GM12873 (cell line): ENCODE results near the gene CPPED1.

Experiments
- TF ChIP-seq, protein P1 (sequence below): IDR thresholded peaks from 2 replicates; pipeline ENCODE4 v1.5.1; 2012; ENCODE audit warnings: low read depth, mild to moderate bottlenecking, moderate library complexity, low read length, control low read depth; ENCODE audit not compliant: insufficient read depth; ENCODE audit errors: missing control alignments

The CPPED1 gene

DNA sequence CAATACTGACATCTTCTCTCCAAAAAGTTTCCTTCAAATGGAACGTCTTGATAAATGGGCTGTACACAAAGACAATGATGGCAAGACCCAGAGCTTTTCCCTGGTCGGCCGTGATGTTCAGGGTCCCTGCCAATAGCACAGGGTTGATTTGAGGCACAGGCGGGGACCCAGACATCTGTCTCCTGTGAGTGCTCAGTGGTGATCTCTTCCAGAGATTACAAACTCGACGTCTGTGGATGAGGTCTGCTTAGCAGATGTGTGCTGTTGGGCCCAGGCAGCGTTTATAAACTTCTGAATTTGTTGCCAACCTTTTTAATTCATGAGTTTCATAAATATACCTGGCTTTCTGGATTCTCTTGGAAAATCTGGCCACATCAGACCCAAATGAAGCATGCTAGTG, 14.9 kb downstream of the CPPED1 start:
- TF ChIP-seq, protein P1, sequence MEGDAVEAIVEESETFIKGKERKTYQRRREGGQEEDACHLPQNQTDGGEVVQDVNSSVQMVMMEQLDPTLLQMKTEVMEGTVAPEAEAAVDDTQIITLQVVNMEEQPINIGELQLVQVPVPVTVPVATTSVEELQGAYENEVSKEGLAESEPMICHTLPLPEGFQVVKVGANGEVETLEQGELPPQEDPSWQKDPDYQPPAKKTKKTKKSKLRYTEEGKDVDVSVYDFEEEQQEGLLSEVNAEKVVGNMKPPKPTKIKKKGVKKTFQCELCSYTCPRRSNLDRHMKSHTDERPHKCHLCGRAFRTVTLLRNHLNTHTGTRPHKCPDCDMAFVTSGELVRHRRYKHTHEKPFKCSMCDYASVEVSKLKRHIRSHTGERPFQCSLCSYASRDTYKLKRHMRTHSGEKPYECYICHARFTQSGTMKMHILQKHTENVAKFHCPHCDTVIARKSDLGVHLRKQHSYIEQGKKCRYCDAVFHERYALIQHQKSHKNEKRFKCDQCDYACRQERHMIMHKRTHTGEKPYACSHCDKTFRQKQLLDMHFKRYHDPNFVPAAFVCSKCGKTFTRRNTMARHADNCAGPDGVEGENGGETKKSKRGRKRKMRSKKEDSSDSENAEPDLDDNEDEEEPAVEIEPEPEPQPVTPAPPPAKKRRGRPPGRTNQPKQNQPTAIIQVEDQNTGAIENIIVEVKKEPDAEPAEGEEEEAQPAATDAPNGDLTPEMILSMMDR, result no peak

GRCh38 chr16:12786081-12786480, 17.6 kb downstream of the CPPED1 start:
- TF ChIP-seq, protein P1, result no peak

GRCh38 chr16:12784076-12784475, 19.6 kb downstream of the CPPED1 start:
- TF ChIP-seq, protein P1, result no peak

DNA sequence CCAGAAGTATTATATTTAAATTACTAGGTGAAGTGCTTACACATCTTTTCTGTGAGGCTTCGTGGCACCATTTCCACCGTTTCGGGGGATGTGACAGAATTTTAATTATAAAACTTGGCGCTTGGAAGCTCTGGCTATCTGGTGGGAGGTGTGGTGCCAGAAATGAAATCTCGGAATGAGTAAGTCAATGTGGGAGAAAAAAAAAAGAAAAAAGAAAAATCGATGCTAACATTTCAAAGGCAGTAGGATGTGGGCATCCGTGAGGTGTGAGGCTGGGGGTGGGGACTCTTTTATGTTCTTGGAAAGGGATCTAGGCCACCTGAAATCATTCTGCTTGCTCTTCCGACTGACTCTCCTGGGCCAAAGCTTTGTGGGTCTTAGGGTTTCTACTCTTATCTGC, 21.9 kb downstream of the CPPED1 start:
- TF ChIP-seq, protein P1, result no peak

DNA sequence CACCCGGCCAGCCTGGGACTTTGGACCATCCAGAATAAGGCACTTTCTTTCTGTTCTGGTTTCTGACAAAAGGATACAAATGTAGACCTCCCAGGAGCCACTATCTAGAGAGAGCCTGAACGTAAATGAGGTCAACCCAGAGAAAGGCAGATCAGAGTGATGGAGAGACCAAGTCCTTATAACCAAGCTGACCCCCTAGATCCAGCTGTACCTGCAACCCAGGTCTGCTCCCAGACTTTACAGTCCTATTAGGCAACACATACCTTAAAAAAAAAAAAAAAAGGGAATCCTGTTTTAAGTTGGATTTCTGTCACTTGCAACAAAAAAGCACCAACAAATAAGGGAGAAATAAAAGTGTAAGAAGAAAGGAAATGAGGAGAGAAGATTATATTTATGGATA, 23.2 kb downstream of the CPPED1 start:
- TF ChIP-seq, protein P1, result no peak

DNA sequence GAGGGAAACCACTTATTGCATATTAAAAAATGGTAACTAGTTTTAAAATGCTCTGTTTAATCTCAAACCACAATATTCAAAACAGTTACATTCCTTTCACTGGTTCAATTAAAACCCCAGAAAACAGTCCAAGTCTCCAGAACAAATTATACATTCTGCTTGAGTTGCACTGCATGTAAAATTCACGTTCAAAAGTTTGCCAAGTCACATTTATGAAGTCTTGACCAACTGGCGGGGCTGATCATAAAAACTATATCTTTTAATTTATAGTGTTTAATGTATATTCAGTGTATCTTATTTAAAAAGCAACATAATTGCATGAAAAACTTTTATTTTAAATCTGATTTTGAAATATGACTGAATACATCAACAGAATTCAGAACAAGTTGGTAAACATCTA, 25.0 kb downstream of the CPPED1 start:
- TF ChIP-seq, protein P1, result no peak

DNA sequence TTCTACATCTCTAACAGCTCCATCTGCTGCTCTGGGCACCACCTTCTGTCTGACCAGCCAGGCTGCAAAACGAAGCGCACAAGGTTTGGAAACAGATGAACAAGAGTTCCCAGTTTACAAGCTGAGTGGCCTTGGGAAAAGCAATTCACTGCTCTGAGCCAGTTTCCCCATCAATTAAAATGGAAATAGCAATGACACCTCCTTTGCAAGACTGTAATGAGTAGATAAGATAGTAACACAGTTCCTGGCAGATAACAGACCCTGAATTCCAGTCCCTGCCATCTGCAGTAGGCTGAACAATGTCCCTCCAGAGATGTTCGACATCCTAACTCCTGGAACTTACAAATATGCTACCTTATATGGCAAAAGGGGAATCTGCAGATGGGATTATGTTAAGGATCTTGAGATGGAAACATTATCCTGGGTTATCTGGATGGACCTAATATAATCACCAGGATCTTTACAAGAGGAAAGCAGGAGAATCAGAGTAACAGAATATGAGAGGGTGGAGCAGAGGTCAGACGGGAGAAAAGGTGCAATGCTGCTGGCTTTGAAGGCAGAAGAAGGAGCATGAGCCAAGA, 27.9 kb downstream of the CPPED1 start:
- TF ChIP-seq, protein P1, result no peak
